HG03196 (cell line): ENCODE measurements around the gene RNF112.

Experiments used
- ATAC-seq: cut with Tn5 transposase; IDR thresholded peaks from one replicate; pipeline ENCODE4 v1.9.1; 2021; ENCODE audit not compliant: unreplicated experiment

Gene RNF112, protein sequence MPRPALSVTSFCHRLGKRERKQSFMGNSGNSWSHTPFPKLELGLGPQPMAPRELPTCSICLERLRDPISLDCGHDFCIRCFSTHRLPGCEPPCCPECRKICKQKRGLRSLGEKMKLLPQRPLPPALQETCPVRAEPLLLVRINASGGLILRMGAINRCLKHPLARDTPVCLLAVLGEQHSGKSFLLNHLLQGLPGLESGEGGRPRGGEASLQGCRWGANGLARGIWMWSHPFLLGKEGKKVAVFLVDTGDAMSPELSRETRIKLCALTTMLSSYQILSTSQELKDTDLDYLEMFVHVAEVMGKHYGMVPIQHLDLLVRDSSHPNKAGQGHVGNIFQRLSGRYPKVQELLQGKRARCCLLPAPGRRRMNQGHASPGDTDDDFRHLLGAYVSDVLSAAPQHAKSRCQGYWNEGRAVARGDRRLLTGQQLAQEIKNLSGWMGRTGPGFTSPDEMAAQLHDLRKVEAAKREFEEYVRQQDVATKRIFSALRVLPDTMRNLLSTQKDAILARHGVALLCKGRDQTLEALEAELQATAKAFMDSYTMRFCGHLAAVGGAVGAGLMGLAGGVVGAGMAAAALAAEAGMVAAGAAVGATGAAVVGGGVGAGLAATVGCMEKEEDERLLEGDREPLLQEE

GRCh38 chr17:19410875-19411620, at the start of gene RNF112:
Gene RNF112, plus strand, starts transcription at chr17:19411232. Its CDS starts 177 bp downstream, at chr17:19411409.
- ATAC-seq = no peak

DNA sequence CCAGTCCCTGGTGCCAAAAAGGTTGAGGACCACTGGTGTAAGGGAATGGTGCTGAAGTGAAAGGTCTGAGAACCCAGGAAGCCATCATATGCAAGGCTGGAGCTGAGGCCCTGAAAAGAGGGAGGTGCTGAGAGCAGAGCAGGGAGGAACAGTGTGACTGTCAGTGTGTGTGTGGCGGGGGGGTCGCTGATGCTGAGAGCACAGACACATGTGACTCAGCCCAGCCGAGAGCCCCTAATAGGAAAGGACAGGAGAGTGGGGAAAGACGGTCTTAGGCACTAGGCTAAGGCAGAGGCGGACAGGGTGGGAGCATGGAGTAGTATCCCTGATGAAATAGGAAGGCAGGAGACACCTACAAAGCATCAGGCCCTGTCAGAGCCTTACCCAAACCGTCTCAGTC, 49.7 kb upstream of the RNF112 start:
- no peak for ATAC-seq

- no peak for ATAC-seq
Observed at GRCh38 chr17:19361944-19362276, 49.1 kb upstream of the RNF112 start.

GRCh38 chr17:19362277-19363113, 48.5 kb upstream of the RNF112 start, which contains the start of gene B9D1:
Gene B9D1, minus strand, starts transcription at chr17:19362723. Its CDS starts 154 bp downstream, at chr17:19362569.
- ATAC-seq = peak; percentile 72

GRCh38 chr17:19363114-19363438, 48.0 kb upstream of the RNF112 start:
- no peak for ATAC-seq

DNA sequence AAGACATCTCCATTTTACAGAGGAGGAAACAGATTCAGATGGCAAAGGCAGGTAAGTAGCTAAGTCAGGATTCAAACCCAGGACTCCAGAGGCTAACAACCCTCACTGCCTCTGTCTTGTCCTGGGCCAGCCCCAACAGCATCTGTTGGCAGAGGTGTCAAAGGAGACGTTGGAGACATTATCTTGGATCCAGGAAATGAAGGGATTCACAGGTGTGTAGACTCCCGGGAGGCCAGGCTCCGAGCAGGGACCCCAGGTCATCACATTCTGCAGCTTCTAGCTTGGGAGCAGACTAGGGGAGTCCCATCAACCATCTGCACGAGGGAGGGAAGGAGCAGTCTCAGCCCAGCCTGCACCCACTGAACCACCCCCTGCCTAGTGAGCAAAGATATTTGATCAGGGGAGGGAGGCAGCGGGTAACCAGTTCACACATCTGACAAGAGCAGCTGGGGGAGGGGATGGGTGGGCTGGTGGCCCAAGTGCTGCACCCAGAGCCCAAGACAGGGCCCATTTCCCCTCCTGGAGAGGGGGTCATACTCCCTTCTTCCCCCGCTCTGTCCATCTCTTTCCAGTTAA, 47.5 kb upstream of the RNF112 start:
- no peak for ATAC-seq

DNA sequence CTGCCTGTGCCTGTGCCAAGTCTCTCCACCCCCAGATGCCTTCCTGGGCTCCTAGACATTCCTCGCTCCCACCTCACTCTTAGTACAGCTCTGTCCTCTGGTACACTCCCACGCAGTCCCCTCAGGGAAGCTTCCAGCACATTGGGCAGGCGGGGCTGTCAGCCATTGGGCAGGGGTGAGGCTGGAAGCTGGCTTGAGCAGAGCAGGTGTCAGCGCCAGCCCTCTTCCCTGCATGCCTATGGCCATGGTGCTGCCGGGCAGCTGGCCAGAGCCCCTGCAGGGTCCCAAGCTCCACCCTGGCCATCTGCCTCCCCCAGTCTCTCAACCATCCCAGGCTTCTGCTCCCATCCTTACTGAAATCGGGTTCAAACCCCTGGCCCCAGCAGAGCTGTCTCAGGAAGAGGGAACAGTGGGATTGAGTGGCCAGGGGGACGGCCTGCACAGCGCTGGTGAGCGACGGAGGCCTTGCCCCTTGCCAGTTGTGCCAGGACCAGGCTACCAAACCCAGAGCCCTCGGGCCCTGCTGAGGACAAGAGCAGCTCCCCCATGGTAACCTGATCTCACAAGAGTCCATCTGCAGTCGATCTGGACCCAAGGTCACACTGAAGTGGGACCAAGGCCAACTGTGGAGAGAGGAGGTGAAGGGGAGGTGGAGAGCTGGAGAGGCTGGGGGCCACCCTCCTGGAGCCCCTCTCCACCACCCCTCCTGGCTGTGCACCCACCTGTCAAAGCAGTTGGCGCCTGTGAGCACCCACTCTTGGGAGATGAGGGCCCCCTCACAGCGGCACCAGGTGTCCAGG, 46.1 kb upstream of the RNF112 start:
- ATAC-seq = no peak

DNA sequence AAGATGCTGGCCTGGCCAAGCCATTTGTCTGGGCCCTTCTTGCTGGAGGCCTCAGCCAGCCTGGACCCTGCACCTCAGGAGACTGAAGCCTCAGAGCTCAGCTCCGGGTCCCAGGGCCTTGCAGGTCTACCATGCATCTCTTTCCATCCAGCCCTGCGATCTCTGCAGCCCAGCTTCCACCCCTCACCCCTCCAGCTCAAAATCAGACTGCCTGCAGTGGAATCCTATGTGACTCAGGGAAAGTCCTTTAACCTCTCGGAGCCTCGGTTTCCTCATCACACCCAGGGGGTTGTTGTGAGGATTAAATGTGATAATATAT, 45.6 kb upstream of the RNF112 start:
- ATAC-seq = no peak

GRCh38 chr17:19365833-19366636, 45.0 kb upstream of the RNF112 start:
- no peak for ATAC-seq

- no peak for ATAC-seq
Observed at GRCh38 chr17:19366637-19366972, 44.4 kb upstream of the RNF112 start.

GRCh38 chr17:19368229-19368628, 42.8 kb upstream of the RNF112 start:
- ATAC-seq = no peak

DNA sequence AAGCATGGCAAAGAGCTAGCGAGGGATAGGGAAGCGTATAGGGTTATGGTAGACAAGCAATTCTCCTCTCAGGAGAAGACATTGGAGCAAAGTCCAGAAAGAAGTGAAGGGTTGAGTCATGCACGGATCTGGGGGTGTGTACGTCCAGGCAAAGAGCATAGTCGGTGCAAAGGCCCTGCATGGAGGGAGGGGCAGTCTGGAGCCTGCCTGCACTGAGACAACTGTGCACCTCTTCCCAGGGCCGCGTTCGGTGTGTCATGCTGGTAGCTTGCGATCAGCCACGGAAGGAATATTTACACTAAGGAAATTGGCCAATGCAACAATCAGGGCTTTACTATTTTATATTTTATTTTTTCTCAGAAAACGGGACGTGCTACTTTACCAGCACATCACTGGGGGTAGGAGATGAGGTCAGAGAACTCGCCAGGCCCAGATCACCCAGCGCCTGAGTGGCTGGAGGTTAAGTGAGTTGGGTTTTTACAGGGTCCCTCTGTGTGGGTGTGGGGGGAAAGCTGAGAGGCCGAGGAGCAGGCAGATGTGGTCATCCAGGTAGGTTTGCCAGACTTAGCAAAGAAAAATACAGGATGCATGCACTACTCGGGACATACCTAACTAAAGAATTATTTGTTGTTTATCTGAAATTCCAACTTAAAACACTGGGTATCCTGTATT, 41.8 kb upstream of the RNF112 start:
- no peak for ATAC-seq

- ATAC-seq = peak; percentile 16
Observed at GRCh38 chr17:19369846-19370492, 41.1 kb upstream of the RNF112 start.

GRCh38 chr17:19370493-19370960, 40.5 kb upstream of the RNF112 start:
- peak; percentile 76 for ATAC-seq

GRCh38 chr17:19371259-19372010, 39.6 kb upstream of the RNF112 start:
- ATAC-seq = no peak

GRCh38 chr17:19372011-19372370, 39.0 kb upstream of the RNF112 start:
- ATAC-seq = no peak

- no peak for ATAC-seq
Observed at GRCh38 chr17:19372439-19372838, 38.6 kb upstream of the RNF112 start.
